LNCaP clone FGC (cell line): ENCODE results near the gene IGLL1.
"Not testable (repeated sequence)": the region's sequence is repeated elsewhere in the genome, so short reads cannot be mapped to it uniquely, and the experiment has no call there.

ENCODE experiments used
- DNase-seq: peaks from one replicate; pipeline ENCODE4 v3.0.0-alpha.2; 2011; ENCODE audit warnings: low read depth
- H3K4me3 ChIP-seq: 2 replicates; pipeline ENCODE4 v1.5.1; 2011; ENCODE audit warnings: mild to moderate bottlenecking, low read depth, low read length, control low read depth
- CTCF ChIP-seq: IDR thresholded peaks from 2 replicates; pipeline ENCODE4 v1.5.1; 2012; ENCODE audit warnings: mild to moderate bottlenecking; ENCODE audit not compliant: control insufficient read depth, insufficient read depth; ENCODE audit errors: extremely low read depth

The IGLL1 gene

GRCh38 chr22:23542933-23543332, 37.2 kb downstream of the IGLL1 start:
- no peak for TF ChIP-seq CTCF
- peak; percentile 33 for DNase-seq
- no peak overlapping the region for H3K4me3 ChIP-seq

- not testable (repeated sequence) for H3K4me3 ChIP-seq, DNase-seq
Observed at GRCh38 chr22:23542391-23542790, 37.7 kb downstream of the IGLL1 start.

- DNase-seq, H3K4me3 ChIP-seq: not testable (repeated sequence)
- TF ChIP-seq CTCF = peak; percentile 30; the same call in 1 of the 2 replicates
Observed at GRCh38 chr22:23541849-23542281, 38.2 kb downstream of the IGLL1 start.

GRCh38 chr22:23540837-23541236, 39.3 kb downstream of the IGLL1 start:
- not testable (repeated sequence) for DNase-seq, H3K4me3 ChIP-seq

GRCh38 chr22:23539839-23540198, 40.3 kb downstream of the IGLL1 start:
- not testable (repeated sequence) for DNase-seq, H3K4me3 ChIP-seq

- peak; percentile 99 for TF ChIP-seq CTCF
- H3K4me3 ChIP-seq = no peak overlapping the region
- DNase-seq = peak; percentile 52
Observed at GRCh38 chr22:23539135-23539838, 40.8 kb downstream of the IGLL1 start.

GRCh38 chr22:23538696-23539030, 41.4 kb downstream of the IGLL1 start:
- not testable (repeated sequence) for H3K4me3 ChIP-seq, DNase-seq

GRCh38 chr22:23537830-23538695, 42.0 kb downstream of the IGLL1 start:
- not testable (repeated sequence) for DNase-seq, H3K4me3 ChIP-seq

GRCh38 chr22:23537416-23537815, 42.7 kb downstream of the IGLL1 start:
- no peak for DNase-seq
- no peak overlapping the region for H3K4me3 ChIP-seq
- TF ChIP-seq CTCF = no peak
